AG09319 (cell line): ENCODE measurements around the gene SLC7A5.

Experiments
- DNase-seq: peaks from one replicate; pipeline ENCODE4 v3.0.0-alpha.2; 2010; ENCODE audit warnings: low read depth; ENCODE audit errors: extremely low read depth
- TF ChIP-seq, protein P1 (sequence below): IDR thresholded peaks from 2 replicates; pipeline ENCODE4 v1.5.1; 2011; ENCODE audit warnings: low read depth, mild to moderate bottlenecking, inconsistent platforms, low read length, moderate library complexity

The SLC7A5 gene

GRCh38 chr16:87806261-87806640, 63.1 kb downstream of the SLC7A5 start:
- DNase-seq = no peak
- TF ChIP-seq, protein P1, sequence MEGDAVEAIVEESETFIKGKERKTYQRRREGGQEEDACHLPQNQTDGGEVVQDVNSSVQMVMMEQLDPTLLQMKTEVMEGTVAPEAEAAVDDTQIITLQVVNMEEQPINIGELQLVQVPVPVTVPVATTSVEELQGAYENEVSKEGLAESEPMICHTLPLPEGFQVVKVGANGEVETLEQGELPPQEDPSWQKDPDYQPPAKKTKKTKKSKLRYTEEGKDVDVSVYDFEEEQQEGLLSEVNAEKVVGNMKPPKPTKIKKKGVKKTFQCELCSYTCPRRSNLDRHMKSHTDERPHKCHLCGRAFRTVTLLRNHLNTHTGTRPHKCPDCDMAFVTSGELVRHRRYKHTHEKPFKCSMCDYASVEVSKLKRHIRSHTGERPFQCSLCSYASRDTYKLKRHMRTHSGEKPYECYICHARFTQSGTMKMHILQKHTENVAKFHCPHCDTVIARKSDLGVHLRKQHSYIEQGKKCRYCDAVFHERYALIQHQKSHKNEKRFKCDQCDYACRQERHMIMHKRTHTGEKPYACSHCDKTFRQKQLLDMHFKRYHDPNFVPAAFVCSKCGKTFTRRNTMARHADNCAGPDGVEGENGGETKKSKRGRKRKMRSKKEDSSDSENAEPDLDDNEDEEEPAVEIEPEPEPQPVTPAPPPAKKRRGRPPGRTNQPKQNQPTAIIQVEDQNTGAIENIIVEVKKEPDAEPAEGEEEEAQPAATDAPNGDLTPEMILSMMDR = no peak

DNA sequence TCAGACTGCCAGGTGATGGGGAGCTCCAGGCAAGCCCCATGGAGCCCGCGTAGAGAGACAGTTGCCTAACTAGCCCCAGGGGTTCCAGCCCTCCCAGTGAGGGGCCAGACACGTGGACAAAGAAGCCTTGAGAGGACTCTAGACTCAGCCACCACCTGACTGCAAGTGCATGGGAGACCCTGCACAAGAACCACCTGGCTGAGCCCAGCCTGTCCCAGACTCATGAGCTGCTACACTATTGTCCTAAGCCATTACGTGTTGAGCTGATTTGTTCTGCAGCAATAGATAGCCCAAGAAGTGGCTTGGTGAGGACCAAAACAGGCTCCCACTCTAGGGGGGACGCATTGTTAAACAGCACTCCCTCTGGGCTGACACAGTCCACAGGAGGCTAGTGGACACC, 65.9 kb downstream of the SLC7A5 start:
- no peak for DNase-seq
- TF ChIP-seq, protein P1 = no peak

DNA sequence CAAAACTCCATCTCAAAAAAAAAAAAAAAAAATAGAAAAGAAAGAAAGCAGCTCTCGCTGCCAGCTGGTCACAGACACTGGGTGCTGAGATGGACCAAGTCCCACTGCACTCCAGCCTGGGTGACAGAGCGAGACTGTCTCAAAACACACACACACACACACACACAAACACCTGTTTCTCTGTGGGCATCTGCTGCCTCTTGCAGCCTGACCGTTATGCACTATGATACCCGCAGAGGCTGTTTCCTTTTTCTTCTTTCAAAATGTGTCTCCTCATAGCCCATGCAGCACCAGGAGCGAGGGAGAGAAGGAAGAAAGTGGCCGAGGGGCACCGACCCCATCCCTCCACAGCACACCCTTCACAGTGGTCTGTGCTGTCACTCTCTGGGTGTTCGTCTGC, 66.6 kb downstream of the SLC7A5 start:
- no peak for DNase-seq
- TF ChIP-seq, protein P1 = no peak

GRCh38 chr16:87801679-87802259, 67.5 kb downstream of the SLC7A5 start:
- DNase-seq = no peak
- TF ChIP-seq, protein P1 = no peak

DNA sequence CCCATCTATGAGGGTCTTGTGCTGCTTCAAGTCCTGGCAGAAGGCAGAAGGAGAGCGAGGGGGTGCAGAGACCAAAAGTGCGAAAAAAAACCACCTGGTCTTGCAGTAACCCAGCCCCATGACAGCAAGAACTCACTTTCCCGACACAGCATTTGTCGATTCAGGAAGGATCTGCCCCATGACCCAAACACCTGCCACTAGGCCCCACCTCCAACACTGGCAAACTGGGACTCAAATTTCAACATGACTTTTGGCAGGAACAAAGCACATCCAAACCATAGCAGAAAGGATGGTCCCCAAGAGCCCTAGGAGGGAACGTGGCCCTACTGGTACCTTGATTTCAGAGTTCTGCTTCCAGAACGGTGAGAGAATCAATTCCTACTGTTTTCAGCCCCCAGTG, 68.8 kb downstream of the SLC7A5 start:
- no peak for DNase-seq
- TF ChIP-seq, protein P1 = no peak

DNA sequence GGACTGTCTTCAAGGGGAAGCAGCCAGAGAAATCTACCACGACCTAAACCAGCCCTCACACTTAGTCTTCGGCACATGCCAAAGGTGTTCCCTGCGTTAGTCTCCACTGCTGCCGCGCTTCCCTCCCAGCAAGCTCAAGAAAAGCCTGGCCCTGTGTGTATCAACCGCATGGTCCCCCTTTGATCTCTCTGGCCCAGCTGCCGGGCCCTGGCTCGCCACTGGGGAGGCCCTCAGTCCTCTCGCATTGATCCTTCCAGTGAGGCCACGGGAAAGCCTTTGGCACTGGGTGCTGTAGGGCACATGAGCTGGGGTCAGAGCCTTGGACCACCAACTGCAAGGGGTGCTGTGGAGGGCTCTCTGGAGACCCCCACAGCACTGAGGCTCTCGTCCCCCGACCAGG, 74.0 kb downstream of the SLC7A5 start:
- no peak for DNase-seq
- TF ChIP-seq, protein P1 = no peak

GRCh38 chr16:87794485-87795078, 74.7 kb downstream of the SLC7A5 start:
- no peak for DNase-seq
- TF ChIP-seq, protein P1 = no peak
